Ishikawa (cell line): ENCODE measurements around the gene GATAD2A.

Source experiments
- CEBPB ChIP-seq: IDR thresholded peaks from 2 replicates; pipeline ENCODE4 v1.6.1; 2012
- CREB1 ChIP-seq: IDR thresholded peaks from 2 replicates; pipeline ENCODE4 v1.6.1; 2012; ENCODE audit warnings: low read depth
- EGR1 ChIP-seq: IDR thresholded peaks from 2 replicates; pipeline ENCODE4 v1.6.1; 2012
- EP300 ChIP-seq: IDR thresholded peaks from 2 replicates; pipeline ENCODE4 v1.6.1; 2012; ENCODE audit warnings: borderline replicate concordance
- FOXM1 ChIP-seq: IDR thresholded peaks from 2 replicates; pipeline ENCODE4 v1.6.1; 2012; ENCODE audit warnings: low read depth, borderline replicate concordance
- NFIC ChIP-seq: IDR thresholded peaks from 2 replicates; pipeline ENCODE4 v1.6.1; 2012
- RAD21 ChIP-seq: IDR thresholded peaks from 2 replicates; pipeline ENCODE4 v1.6.1; 2012; ENCODE audit warnings: low read depth
- TAF1 ChIP-seq: IDR thresholded peaks from 2 replicates; pipeline ENCODE4 v1.6.1; 2012; ENCODE audit warnings: low read depth, mild to moderate bottlenecking
- TCF12 ChIP-seq: IDR thresholded peaks from 2 replicates; pipeline ENCODE4 v1.6.1; 2012; ENCODE audit warnings: low read depth
- TEAD4 ChIP-seq: IDR thresholded peaks from 2 replicates; pipeline ENCODE4 v1.6.1; 2012
- YY1 ChIP-seq: IDR thresholded peaks from 2 replicates; pipeline ENCODE4 v1.6.1; 2012; ENCODE audit warnings: low read depth
- ZBTB7A ChIP-seq: IDR thresholded peaks from 2 replicates; pipeline ENCODE4 v1.6.1; 2012; ENCODE audit warnings: low read depth
- TF ChIP-seq, protein P1 (sequence below): IDR thresholded peaks from 2 replicates; pipeline ENCODE4 v1.6.1; 2012; ENCODE audit warnings: low read depth, mild to moderate bottlenecking
- TF ChIP-seq, protein P2 (sequence below): IDR thresholded peaks from 2 replicates; pipeline ENCODE4 v1.6.1; 2012
- TF ChIP-seq, protein P3 (sequence below): IDR thresholded peaks from 2 replicates; pipeline ENCODE4 v1.6.1; 2012

Gene GATAD2A

GRCh38 chr19:19388568-19389555 is 16.6 kb upstream of the GATAD2A start:
- TF ChIP-seq, protein P1, sequence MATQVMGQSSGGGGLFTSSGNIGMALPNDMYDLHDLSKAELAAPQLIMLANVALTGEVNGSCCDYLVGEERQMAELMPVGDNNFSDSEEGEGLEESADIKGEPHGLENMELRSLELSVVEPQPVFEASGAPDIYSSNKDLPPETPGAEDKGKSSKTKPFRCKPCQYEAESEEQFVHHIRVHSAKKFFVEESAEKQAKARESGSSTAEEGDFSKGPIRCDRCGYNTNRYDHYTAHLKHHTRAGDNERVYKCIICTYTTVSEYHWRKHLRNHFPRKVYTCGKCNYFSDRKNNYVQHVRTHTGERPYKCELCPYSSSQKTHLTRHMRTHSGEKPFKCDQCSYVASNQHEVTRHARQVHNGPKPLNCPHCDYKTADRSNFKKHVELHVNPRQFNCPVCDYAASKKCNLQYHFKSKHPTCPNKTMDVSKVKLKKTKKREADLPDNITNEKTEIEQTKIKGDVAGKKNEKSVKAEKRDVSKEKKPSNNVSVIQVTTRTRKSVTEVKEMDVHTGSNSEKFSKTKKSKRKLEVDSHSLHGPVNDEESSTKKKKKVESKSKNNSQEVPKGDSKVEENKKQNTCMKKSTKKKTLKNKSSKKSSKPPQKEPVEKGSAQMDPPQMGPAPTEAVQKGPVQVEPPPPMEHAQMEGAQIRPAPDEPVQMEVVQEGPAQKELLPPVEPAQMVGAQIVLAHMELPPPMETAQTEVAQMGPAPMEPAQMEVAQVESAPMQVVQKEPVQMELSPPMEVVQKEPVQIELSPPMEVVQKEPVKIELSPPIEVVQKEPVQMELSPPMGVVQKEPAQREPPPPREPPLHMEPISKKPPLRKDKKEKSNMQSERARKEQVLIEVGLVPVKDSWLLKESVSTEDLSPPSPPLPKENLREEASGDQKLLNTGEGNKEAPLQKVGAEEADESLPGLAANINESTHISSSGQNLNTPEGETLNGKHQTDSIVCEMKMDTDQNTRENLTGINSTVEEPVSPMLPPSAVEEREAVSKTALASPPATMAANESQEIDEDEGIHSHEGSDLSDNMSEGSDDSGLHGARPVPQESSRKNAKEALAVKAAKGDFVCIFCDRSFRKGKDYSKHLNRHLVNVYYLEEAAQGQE = no peak
- TF ChIP-seq RAD21 (no peak), NFIC (no peak), YY1 (no peak), CREB1 (no peak), TCF12 (no peak), EP300 (no peak), TEAD4 (no peak), EGR1 (no peak), FOXM1 (no peak), TAF1 (no peak), CEBPB (no peak)
- TF ChIP-seq, protein P2, sequence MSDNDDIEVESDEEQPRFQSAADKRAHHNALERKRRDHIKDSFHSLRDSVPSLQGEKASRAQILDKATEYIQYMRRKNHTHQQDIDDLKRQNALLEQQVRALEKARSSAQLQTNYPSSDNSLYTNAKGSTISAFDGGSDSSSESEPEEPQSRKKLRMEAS = no peak
- TF ChIP-seq, protein P3, sequence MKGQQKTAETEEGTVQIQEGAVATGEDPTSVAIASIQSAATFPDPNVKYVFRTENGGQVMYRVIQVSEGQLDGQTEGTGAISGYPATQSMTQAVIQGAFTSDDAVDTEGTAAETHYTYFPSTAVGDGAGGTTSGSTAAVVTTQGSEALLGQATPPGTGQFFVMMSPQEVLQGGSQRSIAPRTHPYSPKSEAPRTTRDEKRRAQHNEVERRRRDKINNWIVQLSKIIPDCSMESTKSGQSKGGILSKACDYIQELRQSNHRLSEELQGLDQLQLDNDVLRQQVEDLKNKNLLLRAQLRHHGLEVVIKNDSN = no peak

DNA sequence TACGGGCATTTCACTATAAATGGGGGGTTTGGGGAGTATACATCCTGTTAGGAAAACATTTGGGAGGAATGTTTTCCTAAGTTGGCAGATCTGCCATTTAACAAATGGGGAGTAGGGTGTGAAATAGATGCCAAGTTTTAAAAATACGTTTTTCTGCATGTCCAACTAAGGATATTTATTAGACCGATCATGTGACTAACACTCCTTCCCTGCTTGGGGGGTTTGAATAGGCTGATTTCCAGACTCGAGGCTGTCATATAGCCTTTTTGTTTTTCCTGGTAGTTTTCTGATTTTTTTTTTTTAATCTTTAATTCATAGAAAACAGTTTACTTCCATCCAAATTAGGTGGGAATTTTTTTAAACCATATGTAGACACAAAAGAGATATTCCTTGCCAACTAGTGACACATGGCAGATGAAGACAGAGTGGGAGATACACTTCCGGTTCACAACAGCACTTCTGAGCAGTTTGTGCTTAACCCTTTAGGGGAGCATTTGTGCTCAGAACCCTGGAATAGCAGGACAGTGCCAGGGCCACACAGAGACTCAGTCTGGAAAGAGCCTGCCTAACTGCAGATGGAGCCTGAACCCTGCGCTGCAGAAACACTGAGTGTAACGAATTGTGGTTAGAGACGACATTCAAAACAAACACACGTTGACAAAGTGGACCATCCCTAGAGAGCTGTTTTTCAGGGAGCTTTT is 5.6 kb upstream of the GATAD2A start:
- TF ChIP-seq, protein P3 = peak; percentile 22; the same call in 1 of the 2 replicates
- TF ChIP-seq TCF12 (no peak), FOXM1 (no peak), CREB1 (no peak)

DNA sequence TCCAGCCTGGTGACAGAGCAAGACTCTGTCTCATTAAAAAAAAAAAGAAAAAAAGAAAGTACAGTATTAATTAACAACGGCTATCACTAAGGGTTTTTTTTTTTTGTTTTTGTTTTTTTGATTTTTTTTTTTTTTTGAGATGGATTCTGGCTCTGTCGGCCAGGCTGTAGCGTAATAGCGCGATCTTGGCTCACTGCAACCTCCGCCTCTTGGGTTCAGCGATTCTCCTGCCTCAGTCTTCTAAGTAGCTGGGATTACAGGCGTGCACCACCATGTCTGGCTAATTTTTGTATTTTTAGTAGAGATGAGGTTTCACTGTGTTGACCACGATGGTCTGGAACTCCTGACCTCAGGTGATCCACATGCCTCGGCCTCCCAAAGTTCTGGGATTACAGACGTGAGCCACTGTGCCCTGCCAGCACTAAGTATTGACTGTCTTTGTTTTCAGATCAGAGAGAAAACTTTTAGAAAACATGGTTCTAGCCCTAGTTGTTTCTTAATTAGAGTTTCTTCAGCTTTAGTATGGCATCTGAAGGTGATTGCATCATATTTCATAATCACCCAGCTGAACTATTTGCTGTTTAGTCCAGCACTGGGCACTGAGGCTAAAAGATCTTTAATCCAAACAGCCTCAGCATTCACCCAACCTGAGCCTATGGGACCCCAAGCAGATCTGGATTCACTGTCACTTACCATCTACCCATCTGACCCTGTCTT is 2.7 kb upstream of the GATAD2A start:
- TF ChIP-seq ZBTB7A (no peak), CEBPB (peak; percentile 87)

DNA sequence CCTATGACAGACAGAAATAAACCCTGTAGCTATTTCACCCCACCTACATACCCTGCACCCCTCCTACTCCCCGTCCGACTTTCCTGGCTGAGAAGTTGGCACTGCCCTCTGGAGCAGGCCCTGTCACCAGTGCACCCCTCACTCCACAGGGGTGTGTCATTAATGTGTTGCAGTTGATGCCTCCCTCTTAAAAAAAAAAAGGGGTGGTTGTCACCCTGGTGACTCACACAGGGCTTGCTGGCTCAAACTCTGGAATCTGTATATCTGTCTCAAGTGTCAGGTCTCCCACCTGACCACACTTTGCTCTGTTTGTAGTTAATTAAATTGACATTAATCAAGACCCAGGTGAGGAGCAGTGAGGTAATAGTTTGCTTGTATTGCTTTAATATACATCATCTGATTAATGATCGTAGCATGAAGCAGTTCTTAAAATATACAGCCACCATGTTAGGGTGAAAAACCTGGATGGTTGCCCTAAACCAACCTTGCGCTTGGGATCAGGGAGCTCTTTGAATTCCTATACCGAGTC is 2.0 kb upstream of the GATAD2A start:
- TF ChIP-seq FOXM1 (no peak), TAF1 (no peak), CREB1 (no peak), TEAD4 (peak; percentile 56), EP300 (peak; percentile 48; the same call in 1 of the 2 replicates), ZBTB7A (no peak), EGR1 (no peak), YY1 (no peak), TCF12 (peak; percentile 67), CEBPB (peak; percentile 39), RAD21 (no peak), NFIC (peak; percentile 76)
- TF ChIP-seq, protein P1 = no peak
- TF ChIP-seq, protein P3 = peak; percentile 63
- TF ChIP-seq, protein P2 = peak; percentile 43
